ENCODE results near the gene CARM1.
"Not testable (repeated sequence)": the region's sequence is repeated elsewhere in the genome, so short reads cannot be mapped to it uniquely, and the experiment has no call there.

The CARM1 gene

DNA sequence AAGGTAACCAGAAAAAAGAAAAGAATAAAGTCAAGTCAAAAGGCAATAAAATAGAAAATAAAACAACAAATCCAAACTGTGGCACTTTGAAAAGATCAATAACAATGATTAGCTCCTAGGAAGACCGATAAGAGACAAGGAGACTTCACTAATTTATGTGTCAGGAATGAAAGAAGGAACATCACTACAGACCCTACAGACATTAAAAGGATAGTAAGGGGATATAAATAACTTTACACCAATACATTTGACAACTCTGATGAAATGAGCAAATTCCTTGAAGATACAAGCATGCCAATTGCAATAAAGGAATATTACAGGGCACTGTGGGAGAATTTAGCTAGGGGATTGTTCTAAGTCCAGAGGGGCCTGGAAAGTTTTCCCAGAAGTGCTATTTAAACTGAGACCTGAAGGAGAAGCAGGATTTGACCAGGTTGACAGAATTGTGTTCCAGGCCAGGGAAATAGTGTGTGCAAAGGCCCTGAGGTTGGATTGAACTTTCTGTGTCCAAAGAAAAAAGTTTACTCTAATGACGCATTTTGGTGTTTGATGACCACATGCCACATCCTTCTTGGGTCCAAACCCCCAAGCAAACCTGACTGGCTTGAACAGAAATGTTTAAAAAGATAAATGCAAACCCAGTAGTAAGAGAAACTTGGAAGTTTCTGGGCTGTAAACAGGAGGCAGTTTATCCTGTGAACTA is 24.7 kb upstream of the CARM1 start:
- no peak for DNase-seq (ENCODE audit: low spot score)

DNA sequence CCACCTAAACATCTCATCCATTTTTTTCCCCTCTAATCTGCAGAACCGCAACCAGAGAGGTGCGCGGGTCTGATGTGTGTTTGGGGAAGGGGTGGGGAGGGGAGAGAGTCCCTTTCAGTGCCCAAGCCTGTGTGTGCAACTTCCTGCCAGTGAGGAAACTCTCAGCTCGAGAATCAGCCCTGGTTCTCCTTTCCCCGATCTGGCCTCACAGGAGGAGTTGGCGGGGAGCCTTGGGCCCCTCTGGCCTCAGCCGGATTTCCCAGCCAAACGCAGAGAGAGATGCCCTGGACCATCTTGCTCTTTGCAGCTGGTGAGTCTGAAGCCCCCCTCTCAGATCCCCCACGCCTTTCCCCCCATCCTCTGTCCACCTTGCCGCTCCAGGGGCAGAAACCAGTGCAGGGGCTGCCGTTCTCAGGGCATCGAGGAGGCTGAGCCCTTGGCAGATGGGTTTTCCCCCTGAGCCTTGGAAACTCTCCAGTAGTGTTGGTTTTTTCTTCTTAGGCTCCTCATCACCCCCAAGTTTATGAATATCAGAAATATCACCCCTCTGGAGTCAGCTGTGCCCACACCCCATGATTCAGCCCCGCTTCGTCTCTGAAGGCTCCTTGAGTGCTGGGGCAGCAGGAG is 23.0 kb upstream of the CARM1 start, which contains the start of gene C19orf38:
Gene C19orf38 (plus strand): TSS at position 186 of the 627 bp plus-strand sequence. CDS start 94 bp downstream, at position 280.
- no peak for DNase-seq (ENCODE audit: low spot score)

DNA sequence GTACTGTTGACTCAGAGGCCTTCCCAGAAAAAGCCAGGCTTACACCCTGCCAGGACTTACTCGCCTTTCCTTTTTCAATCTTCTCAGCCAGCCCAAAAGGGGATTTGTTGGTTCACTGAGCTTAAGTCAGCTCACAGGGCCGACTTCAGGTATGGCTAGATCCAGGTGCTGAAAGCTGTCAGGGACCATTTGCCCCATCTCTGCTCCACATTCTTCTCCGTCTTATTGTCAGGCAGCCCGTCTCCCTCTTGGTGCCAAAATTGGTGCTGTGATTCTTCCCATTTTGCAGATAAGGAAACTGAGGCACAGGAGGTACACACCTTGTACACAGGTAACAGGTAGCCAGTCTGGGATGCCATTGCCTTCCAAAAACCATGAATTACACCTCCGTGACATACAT is 20.7 kb upstream of the CARM1 start:
- DNase-seq (ENCODE audit: low spot score) = no peak

DNA sequence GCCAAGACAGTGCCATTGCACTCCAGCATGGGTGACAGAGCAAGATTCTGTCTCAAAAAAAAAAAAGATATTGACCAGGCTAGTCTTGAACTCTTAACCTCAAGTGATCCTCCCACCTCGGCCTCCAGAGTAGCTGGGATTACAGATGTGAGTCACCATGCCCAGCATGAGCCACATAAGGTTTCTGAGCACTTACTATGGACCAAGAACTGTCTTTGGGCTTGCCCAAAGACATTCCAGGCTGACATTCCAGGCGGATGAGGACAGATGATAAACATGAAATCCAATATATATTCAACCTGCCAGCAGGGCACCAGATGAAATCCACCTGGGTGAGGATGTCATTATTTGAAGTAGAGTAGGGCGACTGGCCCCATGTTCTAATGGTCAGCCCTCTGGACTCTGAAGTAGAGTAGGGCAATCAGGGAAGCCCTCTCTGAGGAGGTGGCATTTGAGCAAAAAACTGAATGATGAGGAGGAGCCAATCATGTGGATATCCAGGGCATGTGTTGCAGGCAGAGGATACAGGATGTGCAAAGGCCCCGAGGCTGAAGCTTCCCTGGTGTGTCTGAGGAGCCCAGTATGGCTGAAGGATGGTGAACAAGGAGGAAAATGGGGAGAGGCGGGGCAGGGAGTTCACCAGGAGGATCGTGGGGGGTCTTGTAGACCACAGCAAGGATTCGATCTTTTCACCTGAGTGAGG is 19.1 kb upstream of the CARM1 start:
- no peak for DNase-seq (ENCODE audit: low spot score)

DNA sequence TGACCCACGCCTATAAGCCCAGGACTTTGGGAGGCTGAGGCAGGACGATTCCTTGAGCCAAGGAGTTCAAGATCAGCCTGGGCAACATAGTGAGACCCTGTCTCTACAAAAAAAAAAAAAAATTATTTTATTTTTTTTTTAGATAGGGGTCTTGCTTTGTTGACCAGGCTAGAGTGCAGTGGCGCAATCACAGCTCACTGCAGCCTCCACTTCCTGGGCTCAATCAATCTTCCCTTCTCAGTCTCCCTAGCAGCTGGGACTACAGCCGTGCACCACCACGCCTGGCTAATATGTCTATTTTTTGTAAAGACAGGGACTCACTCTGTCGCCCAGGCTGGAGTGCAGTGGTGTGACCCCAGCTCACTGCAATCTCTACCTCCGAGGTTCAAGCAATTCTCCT is 18.4 kb upstream of the CARM1 start:
- no peak for DNase-seq (ENCODE audit: low spot score)

DNA sequence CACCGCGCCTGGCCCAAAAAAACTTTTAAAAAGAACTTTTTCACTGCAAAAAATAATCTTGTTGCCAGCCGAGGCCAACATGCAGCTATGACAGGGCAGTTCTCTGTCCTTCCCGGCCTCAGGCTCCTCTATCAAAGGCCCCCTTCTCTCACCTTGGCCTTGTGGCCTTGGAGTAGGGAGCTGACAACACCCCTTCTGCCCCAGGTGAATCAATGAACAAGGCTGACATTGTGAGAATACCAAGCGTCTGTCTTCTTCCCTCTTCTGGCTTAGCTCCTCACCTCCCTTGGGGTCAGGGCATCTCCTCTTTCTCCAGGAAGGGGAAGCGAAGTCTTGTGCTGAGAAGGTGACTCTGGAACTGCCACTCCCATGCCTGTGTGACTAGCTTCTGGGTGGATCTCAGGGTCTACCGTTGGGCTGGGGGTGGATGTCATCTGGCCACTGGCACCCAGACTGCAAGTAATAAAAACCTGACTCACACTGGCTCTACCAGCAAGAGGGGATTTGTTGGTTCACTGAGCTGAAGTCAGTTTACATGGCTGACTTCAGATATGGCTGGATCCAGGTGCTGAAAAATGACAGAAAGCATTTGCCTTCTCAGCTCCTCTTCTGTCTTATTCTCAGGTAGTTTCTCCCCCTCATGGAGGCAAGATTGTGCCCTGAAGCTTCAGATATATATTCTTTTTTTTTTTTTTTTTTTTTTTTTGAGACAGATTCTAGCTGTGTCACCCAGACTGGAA is 16.8 kb upstream of the CARM1 start:
- DNase-seq (ENCODE audit: low spot score) = no peak

DNA sequence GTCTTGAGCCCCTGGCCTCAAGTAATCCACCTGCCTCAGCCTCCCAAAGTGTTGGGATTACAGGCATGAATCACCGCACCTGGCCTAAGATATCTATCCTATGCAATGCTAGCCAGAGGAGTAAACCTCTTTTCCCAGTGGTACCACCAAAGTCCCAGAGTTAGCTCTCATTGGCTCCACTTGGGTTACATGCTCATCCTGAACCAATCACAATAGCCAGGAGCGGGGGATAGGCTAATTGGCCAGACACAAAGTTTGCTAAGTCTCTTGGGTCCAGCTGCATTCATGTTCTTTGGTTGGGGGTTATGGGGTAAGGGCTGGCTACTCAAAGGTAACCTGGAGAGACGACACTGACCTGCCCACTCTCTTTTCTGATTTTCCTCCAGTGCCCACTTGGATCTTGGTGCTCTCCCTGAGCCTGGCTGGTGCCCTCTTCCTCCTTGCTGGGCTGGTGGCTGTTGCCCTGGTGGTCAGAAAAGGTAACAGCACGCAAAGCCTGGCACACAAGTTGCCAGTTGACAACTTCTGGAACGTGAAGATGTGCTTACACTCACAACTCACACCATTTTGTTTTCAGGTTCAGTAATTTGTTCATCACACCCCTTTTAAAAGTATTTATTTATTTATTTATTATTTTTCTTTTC is 15.4 kb upstream of the CARM1 start:
- peak; percentile 58 for DNase-seq (ENCODE audit: low spot score)

DNA sequence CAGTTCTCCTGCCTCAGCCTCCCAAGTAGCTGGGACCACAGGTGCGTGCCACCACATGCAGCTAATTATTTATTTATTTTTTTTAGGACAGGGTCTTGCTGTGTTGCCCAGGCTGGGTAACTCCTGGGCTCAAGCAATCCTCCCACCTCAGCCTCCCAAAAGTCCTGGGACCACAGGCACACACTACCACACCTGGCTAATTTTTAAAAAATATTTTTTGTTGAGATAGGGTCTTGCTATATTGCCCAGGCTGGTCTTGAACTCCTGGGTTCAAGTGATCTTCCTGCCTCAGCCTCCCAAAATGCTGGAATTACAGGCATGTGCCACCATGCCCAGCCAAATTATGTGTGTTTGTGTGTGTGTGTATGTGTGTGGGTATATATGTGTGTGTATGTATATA is 14.5 kb upstream of the CARM1 start:
- DNase-seq (ENCODE audit: low spot score) = not testable (repeated sequence)

DNA sequence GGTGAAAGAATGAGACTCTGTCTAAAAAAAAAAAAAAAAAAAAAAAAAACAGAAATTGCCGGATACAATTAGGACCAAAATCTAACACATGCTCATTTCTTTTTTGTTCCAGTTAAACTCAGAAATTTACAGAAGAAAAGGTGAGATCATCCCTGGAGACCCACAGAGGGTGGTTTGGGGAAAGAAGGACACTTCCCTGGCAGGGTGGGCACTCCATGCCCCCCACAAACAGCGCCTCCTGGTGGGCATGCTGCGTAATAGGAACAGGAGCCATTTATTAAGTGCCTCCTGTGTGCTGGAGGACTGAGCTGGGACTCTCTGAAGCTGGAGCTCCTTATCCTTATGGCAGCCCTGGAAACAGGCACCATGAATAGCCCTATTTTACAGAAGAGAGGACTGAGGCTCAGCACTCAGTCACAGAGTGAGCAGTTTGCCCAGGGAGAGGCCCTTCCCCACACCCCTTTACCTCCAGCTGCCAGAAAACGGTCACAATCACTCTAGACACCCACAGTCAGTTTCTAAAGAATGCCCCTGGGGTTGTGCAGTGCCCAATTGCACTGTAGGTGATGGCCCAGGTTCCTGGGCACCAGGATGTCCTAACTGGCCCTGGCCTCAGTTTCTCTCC is 13.0 kb upstream of the CARM1 start:
- DNase-seq (ENCODE audit: low spot score) = peak; percentile 60

DNA sequence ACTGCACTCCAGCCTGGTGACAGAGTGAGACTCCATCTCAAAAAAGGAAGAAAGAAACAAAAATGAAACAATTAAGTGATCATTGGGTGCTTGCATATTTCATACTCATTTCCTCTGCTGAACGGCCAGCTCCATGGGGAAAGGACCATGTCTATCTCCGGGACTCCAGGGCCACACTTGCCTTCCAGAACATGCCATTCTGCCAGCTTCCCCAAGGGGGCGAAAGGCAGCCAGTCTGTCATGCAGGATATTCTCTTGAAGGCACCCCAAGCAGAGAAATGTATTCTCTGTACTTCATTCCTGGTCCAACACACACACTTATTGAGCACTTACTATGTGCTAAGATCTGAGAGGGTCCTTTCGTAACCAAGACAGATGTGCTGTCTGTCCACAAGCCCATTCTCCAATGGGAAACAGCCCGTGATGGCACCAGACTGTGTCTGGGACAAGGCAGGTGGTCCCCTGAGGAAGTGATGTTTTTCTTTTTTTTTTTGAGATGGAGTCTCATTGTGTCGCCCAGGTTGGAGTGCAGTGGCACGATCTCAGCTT is 10.2 kb upstream of the CARM1 start:
- DNase-seq (ENCODE audit: low spot score) = peak; percentile 60

DNA sequence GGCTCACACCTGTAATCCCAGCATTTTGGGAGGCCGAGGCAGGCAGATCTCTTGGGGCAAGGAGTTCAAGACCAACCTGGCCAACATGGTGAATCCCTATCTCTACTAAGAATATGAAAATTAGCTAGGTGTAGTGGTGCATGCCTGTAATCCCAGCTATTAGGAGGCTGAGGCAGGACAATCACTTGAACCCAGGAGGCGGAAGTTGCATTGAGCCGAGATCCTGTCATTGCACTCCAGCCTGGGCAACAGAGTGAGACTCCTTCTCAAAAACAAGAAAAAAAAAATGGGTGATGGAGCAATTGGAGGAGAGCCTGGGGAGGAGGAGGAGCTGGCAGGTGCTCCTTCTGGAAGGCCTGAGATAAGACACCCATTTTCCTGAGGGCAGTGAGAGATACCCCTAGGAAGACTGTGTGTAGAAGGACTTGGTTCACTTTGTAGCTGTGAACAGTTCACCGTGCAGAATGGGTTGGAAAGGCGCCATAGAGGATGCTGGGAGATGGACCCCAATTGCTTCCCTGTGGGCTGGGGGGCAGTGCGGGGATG is 8.7 kb upstream of the CARM1 start:
- no peak for DNase-seq (ENCODE audit: low spot score)

DNA sequence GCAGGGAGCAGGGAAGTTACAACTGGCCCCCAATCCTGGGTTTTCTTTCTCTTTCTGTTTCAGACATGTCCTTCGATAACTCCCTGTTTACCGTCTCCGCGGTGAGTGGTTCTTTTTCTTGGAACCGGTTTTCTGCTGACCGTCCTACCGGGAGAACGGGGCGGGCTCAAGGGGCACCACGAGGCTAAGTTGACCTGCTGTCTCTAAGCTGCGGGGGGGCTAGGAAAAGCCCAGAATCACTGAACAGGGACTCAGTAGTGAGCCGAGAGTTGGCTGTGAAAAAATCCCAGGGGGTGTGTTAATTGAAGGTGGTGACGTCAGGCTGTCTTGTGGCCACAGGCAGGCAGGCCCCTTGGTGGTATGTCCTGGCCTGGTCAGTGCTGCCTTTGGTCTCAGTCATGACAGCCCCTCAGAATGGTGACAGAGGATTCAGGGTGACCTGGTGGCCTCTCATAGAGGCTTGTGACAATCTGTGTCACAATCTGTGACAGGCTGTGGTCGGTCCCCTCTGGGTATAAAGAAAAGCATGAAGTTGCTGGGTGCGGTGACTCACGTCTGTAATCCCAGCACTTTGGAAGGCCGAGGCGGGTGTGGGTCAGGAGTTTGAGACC is 8.1 kb upstream of the CARM1 start:
- no peak for DNase-seq (ENCODE audit: low spot score)

DNA sequence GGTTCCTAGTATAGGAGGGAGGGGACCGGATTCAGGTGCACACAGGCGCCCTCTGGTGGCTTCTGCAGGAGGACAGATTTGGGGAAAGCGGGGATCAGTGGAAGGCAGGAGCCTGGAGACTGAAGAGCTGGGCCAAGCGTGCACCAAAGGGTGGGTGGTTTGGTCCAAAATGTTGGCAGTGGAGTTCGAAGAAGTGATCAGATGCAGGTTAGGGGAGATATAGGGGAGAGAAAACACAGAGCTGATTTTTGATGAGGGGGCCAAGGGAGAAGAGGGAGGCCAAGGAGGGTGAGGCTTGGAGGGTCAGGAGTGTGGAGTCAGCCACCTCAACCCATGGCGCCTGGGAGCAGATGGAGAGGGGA is 6.8 kb upstream of the CARM1 start:
- peak; percentile 84 for DNase-seq (ENCODE audit: low spot score)

DNA sequence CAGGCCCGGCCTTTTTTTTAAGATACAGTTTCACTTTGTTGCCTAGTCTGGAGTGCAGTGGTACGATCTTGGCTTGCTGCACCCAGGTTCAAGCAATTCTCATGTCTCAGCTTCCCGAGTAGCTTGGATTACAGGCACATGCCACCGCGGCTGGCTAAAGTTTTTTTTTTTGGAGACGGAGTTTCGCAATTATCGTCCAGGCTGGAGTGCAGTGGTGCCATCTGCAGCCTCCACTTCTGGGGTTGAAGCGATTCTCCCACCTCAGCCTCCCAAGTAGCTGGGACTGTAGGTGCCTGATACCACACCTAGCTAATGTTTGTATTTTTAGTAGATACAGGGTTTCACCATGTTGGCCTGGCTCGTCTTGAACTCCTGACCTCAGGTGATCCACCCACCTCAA is 4.9 kb upstream of the CARM1 start:
- DNase-seq (ENCODE audit: low spot score) = no peak

DNA sequence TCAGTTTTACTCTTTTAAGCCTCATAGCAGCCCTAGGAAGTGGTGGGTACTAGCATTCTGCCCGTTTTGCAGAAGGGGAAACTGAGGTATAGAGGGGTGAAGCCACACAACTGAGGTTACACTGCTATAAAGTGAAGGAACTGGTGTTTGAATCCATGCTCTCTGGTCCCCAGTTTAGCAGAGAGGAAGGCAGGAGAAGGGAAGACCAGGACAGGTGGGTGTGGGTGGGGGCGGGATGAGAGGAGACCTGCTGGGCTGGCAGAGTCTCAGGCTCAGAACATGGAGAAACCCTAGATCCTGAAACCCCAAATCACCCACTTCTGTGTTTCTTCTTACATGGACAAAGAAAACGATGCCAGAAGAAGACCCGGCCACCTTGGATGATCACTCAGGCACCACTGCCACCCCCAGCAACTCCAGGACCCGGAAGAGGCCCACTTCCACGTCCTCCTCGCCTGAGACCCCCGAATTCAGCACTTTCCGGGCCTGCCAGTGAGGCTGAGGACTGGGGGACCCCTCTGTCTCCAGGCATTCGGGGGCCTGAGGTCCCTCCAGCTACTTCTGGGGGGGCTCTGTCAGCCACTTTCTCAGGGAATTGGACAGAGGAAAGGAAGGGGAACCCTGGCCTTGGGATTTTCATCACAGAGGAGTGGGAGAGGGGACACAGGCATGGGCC is 2.3 kb upstream of the CARM1 start:
- no peak for DNase-seq (ENCODE audit: low spot score)

DNA sequence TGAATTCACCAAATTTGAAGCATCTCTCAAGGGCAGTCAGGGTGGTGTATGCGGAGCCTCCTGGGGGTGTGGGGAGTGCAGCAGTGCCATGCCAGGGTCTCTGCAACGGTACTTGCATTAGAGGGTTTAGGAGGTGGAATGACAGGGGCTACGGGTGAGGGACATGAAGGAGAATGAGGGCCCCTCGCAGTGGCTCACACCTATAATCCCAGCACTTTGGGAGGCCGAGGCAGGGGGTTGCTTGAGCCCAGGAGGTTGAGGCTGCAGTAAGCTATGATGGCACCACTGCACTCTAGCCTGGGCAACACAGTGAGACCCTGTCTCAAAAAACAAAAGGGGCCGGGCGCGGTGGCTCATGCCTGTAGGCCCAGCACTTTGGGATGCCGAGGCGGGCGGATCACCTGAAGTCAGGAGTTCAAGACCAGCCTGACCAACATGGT is 1.5 kb upstream of the CARM1 start:
- not testable (repeated sequence) for DNase-seq (ENCODE audit: low spot score)

DNA sequence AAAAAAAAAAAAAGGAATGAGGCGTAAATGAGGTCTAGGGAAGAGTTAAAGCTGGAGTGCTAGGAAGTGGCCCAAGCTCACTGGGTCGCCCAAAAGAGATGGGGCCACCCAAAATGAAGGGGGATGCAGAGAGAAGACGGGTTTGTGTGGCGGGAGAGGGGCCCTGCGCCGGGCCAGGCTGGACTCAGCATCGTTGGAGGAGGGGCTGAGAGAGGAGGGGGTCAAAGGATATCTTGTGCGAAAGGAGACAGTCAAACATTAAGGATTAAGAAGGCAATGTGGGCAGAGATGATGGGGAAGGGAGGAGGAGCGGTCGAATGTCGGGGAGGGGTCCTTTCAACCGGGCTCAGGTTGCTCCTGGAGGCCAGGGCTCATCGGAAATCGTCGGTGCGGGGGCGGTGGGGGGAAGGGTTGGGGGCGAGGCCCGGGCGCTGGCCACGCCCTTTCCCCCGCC is 825 bp upstream of the CARM1 start:
- DNase-seq (ENCODE audit: low spot score) = no peak

DNA sequence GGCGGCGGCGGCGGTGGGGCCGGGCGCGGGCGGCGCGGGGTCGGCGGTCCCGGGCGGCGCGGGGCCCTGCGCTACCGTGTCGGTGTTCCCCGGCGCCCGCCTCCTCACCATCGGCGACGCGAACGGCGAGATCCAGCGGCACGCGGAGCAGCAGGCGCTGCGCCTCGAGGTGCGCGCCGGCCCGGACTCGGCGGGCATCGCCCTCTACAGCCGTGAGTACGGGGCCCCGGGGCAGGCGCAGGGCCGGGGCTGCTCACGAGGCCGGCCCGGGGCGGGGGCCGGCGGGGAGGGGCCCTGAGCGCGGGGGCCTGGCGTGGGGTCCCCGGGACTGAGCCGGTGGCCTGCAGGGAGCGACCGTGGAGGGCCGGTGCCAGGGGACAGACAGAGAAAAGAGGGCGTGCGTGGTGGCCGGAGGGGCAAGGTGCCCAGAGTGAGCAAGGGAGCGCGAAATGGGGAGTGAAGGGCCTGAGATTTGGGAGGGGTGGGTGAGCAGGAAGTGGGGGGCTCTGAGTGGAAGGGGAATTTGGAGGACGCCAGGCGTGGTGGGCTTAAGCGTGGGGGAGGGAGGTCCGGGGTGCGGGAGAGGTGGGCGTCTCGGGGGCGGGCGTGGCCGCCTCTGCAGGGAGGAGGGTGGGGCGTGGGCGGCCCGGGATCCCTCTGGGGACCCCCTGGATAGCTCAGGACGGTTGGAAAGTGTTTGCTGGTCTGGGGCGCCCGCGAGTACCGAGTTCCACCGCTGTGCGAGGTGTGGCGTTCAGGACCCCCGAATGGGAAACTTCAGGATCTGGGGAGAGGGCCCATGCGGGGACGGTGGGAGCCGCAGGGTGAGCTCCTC is 575 bp downstream of the CARM1 start:
- peak; percentile 49 for DNase-seq (ENCODE audit: low spot score)

DNA sequence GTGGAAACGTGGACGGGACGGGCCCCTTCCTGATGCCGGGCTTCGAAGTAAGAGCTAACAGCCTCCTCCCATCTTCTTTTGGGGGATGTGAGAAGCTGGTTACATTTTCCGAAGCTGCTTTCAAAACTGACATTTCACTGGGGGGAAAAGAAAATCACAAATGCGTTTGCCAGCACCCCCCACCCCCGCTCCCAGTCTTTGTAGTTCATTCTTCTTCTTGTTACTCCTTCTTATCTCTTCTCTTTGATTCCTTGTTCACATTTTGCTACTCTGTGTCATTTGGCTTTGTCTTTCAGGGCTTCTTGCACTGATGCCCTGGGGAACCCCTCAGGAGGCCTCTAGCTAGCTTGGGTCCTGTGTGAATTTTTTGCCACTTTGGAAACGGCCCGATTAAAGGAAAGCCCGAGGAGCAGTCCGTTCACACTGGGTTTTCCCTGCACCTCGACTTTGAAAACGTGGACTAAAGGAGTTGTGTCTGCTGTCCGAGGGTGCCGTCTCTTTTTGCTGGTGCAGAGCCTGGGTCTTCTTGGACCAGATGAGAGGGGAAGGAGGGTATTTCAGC is 1.3 kb downstream of the CARM1 start:
- DNase-seq (ENCODE audit: low spot score) = no peak

Data from hematopoietic multipotent progenitor cell treated with erythropoietin and hydrocortisone succinate and interleukin-3 and kit ligand, for 15 days (in vitro differentiated cells).